ENCODE measurements around the gene REEP1. TPM values are rescaled to one million over a fixed set of nuclear protein-coding genes. Genes with fewer than 3 reads are reported as not detected.

Gene REEP1
- total and polyA plus RNA-seq, 2 of the 8 experiments (the other 6 are each of a cell fraction or from before 2014, with no cell fraction given), result 0.74 to 1.5 TPM

DNA sequence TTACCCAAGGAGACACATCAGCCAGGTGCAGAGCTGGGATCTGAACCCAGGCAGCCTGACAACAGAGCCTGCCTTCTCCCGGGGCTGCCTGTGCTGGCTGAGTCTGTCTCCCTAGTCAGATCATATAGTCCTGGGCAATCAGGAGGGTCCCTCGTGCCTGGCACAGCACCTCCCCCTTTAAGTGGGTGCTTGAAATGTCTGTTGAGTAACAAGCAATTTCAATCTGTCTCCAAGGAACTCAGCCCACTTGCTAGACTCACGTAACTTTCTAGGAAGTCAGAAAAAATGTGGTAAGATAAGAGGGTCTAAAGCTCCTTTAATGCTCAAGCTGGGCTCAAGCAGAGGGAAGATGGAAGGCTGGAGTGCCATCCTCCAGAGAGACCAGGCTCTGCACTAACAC is 51.9 kb downstream of the REEP1 start:
- no peak overlapping the region for H3K18ac ChIP-seq (ENCODE audit: extremely low read depth, low read length)
- H3K4me2 ChIP-seq (ENCODE audit: insufficient read depth in 1 of 2, low read depth in 2 of 2, low read length in 2 of 2), result no peak overlapping the region
- no peak overlapping the region for H2BK15ac ChIP-seq (ENCODE audit: low read length)
- no peak overlapping the region for H4K8ac ChIP-seq (ENCODE audit: extremely low read depth, insufficient read depth, low read length)
- H3K9me3 ChIP-seq (ENCODE audit: insufficient read depth in 2 of 2, low read depth in 1 of 2, low read length in 1 of 2), result no peaks in the 10 kb centered on the region
- no peak overlapping the region for H3K56ac ChIP-seq (replicated peaks; ENCODE audit: insufficient read length, low read depth, low read length)
- no peak overlapping the region for H2BK20ac ChIP-seq (ENCODE audit: low read length)
- H3K27me3 ChIP-seq (replicated peaks in 1 of 4; ENCODE audit: control insufficient read depth in 3 of 4, extremely low read depth in 1 of 4, insufficient read depth in 3 of 4, low read length in 3 of 4), result no peaks in the 10 kb centered on the region
- H3K79me1 ChIP-seq (ENCODE audit: low read depth, low read length), result no peaks in the 10 kb centered on the region
- no peak overlapping the region for H3K23ac ChIP-seq (ENCODE audit: insufficient read length)
- FAIRE-seq (no peak), DNase-seq (ENCODE audit: low read depth in 1 of 2, low spot score in 2 of 2) (no peak)
- H3K4me1 ChIP-seq (replicated peaks in 1 of 4; ENCODE audit: control insufficient read depth in 3 of 4, insufficient read depth in 4 of 4, low read length in 3 of 4), result no peaks in the 10 kb centered on the region
- no peak overlapping the region for H3K9ac ChIP-seq (replicated peaks in 1 of 4; ENCODE audit: extremely low read depth in 1 of 4, low read depth in 3 of 4, low read length in 3 of 4)
- ChIA-PET CTCF (ENCODE audit: partially characterized antibody) (interaction anchor here (1.1 to 2.3 kb wide), 3 partner anchors 12 to 23 kb away, joined by 3 to 12 read pairs (median 4); no protein-coding TSS in a partner anchor), POLR2A (ENCODE audit: partially characterized antibody) (no interaction called here)
- no peak overlapping the region for H2BK12ac ChIP-seq (ENCODE audit: low read depth, low read length)
- H3K23me2 ChIP-seq (ENCODE audit: low read depth, low read length), result no peaks in the 10 kb centered on the region
- H2AK5ac ChIP-seq (ENCODE audit: low read depth, low read length), result no peak overlapping the region
- 84% methylated on average over 3 of the region's 3 CpGs; no CpG with 5 or more reads in 1 of the 2 experiments for WGBS, 2 experiments (ENCODE audit: extremely low coverage in 1 of 2, insufficient coverage in 1 of 2, insufficient read length in 1 of 2, insufficient replicate concordance in 2 of 2, low coverage in 1 of 2, low lambda C conversion rate in 2 of 2, missing lambda C conversion rate in 1 of 2)
- H3K27ac ChIP-seq (ENCODE audit: low read depth, low read length), result no peak overlapping the region
- H2AFZ ChIP-seq (ENCODE audit: low read length), result no peak overlapping the region
- H3K4ac ChIP-seq (replicated peaks; ENCODE audit: insufficient read length, low read depth, low read length), result no peak overlapping the region
- H3K4me3 ChIP-seq (ENCODE audit: extremely low read depth in 1 of 4, insufficient read depth in 2 of 4, low read depth in 3 of 4, low read length in 4 of 4), result no peak overlapping the region
- no peaks in the 10 kb centered on the region for H4K20me1 ChIP-seq (replicated peaks in 1 of 2; ENCODE audit: control insufficient read depth in 1 of 2, insufficient read depth in 2 of 2, low read length in 2 of 2)
- no peaks in the 10 kb centered on the region for H3K36me3 ChIP-seq (ENCODE audit: control insufficient read depth in 2 of 4, insufficient read depth in 4 of 4, low read length in 3 of 4)
- H4K91ac ChIP-seq (replicated peaks; ENCODE audit: insufficient read length, low read length), result no peak overlapping the region
- no peak overlapping the region for H3K14ac ChIP-seq (ENCODE audit: insufficient read length)
- no peak overlapping the region for H4K5ac ChIP-seq (ENCODE audit: insufficient read length, low read depth, low read length)
- H3K79me2 ChIP-seq (ENCODE audit: control insufficient read depth in 1 of 2, insufficient read depth in 2 of 2, low read length in 2 of 2), result no peaks in the 10 kb centered on the region
- H2BK120ac ChIP-seq (replicated peaks; ENCODE audit: low read depth, low read length), result no peak overlapping the region
- no peak overlapping the region for H2BK5ac ChIP-seq (ENCODE audit: low read depth, low read length)
- no peak for TF ChIP-seq TAF7 (optimal IDR thresholded peaks at IDR 0.05; ENCODE audit: borderline replicate concordance, low read depth, low read length)
- no peak for TF ChIP-seq SRF (IDR thresholded peaks at IDR 0.05; ENCODE audit: low read depth, low read length)
- no peak for TF ChIP-seq CHD1 (IDR thresholded peaks at IDR 0.05; ENCODE audit: low read depth, low read length)

All from H1 (cell line).